B cell (primary cell): ENCODE data around the gene LAMP2. TPM values are rescaled to one million over a fixed set of nuclear protein-coding genes. Genes with fewer than 3 reads are reported as not detected.
A peak's percentile ranks its signal among the peaks of the same experiment; 100 is the strongest.
"Not testable (repeated sequence)": the region's sequence is repeated elsewhere in the genome, so short reads cannot be mapped to it uniquely, and the experiment has no call there.

Experiments used
- ATAC-seq: fragments of 200-7000 bp; cut with Tn5 transposase; one replicate; pipeline ENCODE4 v1.10.0; 2021; ENCODE audit warnings: low read depth, mild to moderate bottlenecking, moderate number of reproducible peaks, moderate library complexity
- CTCF ChIA-PET: fragments of 350-600 bp; sonication (Branson Sonifier 250); formaldehyde crosslinking; loops from one replicate; lab custom pipeline; 2021; ENCODE audit warnings: antibody characterized with exemption, inconsistent platforms; lab: Charles Lee
- POLR2A ChIA-PET: fragments of 350-600 bp; sonication (Branson Sonifier 250); formaldehyde crosslinking; loops from one replicate; lab custom pipeline; 2021; ENCODE audit warnings: antibody characterized with exemption; lab: Charles Lee
- DNase-seq: peaks from one replicate; pipeline ENCODE4 v3.0.0; 2013
- H2AFZ ChIP-seq: 2 replicates; pipeline ENCODE4 v1.6.1; 2012; ENCODE audit warnings: mild to moderate bottlenecking, low read depth, low read length; ENCODE audit not compliant: insufficient read depth, poor library complexity, severe bottlenecking
- H3K27ac ChIP-seq, 2 donors: 1 replicate in 1 of 2; 2 replicates in 1 of 2; pipeline ENCODE4 v1.5.1; 2012 to 2013; ENCODE audit warnings: low read length in 2 of 2, mild to moderate bottlenecking in 2 of 2, moderate library complexity in 1 of 2
- H3K27me3 ChIP-seq, 4 experiments: fragments of 200-600 bp in 1 of 4; sonication (generic) in 1 of 4; replicated peaks in 1 of 4; 1 replicate in 2 of 4; 2 replicates in 2 of 4; pipeline versions ENCODE4 v1.6.1 to v1.7.0; 2013 to 2016; ENCODE audit warnings: low read length in 3 of 4, mild to moderate bottlenecking in 2 of 4, mixed read lengths in 1 of 4, moderate library complexity in 1 of 4; ENCODE audit not compliant: insufficient read depth in 4 of 4, control insufficient read depth in 3 of 4; ENCODE audit errors: control extremely low read depth in 1 of 4
- H3K36me3 ChIP-seq, 2 experiments: replicated peaks in 1 of 2; 1 replicate in 1 of 2; 2 replicates in 1 of 2; pipeline versions ENCODE4 v1.6.1 to v1.7.1; 2013; ENCODE audit warnings: low read length in 1 of 2; ENCODE audit not compliant: insufficient read depth in 2 of 2, control insufficient read depth in 1 of 2; ENCODE audit errors: control extremely low read depth in 1 of 2, extremely low read depth in 1 of 2
- H3K4me1 ChIP-seq, 2 donors: fragments of 200-600 bp in 1 of 2; sonication (generic) in 1 of 2; 1 replicate in 1 of 2; 2 replicates in 1 of 2; pipeline versions ENCODE4 v1.5.1 to v1.6.1; 2013 to 2017; ENCODE audit warnings: low read length in 2 of 2; ENCODE audit not compliant: control insufficient read depth in 2 of 2, insufficient read depth in 2 of 2
- H3K4me2 ChIP-seq: replicated peaks from 2 replicates; pipeline ENCODE3; 2012; ENCODE audit warnings: mild to moderate bottlenecking, low read depth, low read length; ENCODE audit not compliant: poor library complexity, severe bottlenecking
- H3K4me3 ChIP-seq, 5 experiments: fragments of 200-600 bp in 1 of 5; sonication (generic) in 1 of 5; 1 replicate in 3 of 5; 2 replicates in 2 of 5; pipeline versions ENCODE4 v1.5.1 to v1.7.0; 2011 to 2016; ENCODE audit warnings: low read length in 4 of 5, mild to moderate bottlenecking in 4 of 5, low read depth in 2 of 5, control low read depth in 1 of 5, moderate library complexity in 1 of 5; ENCODE audit not compliant: insufficient read depth in 1 of 5; ENCODE audit errors: control extremely low read depth in 1 of 5, extremely low read depth in 1 of 5
- H3K79me2 ChIP-seq: fragments of 200-600 bp; sonication (generic); one replicate; pipeline ENCODE4 v1.6.0; 2016; ENCODE audit warnings: low read length; ENCODE audit not compliant: control insufficient read depth, insufficient read depth
- H3K9ac ChIP-seq: fragments of 200-600 bp; sonication (generic); 2 replicates; pipeline ENCODE4 v1.6.1; 2017; ENCODE audit warnings: mild to moderate bottlenecking, low read length, moderate library complexity
- H3K9me3 ChIP-seq, 3 donors: one replicate each; pipeline versions ENCODE4 v1.6.1 to v1.7.1; 2013; ENCODE audit warnings: low read length in 2 of 3; ENCODE audit not compliant: control insufficient read depth in 2 of 3, insufficient read depth in 1 of 3; ENCODE audit errors: control extremely low read depth in 1 of 3
- H4K20me1 ChIP-seq: 2 replicates; pipeline ENCODE4 v1.6.0; 2012; ENCODE audit warnings: mild to moderate bottlenecking, low read length; ENCODE audit not compliant: insufficient read depth, control insufficient read depth, poor library complexity, severe bottlenecking
- H3K27ac Mint-ChIP-seq: one replicate; pipeline ENCODE4 v1.8.0; 2021; ENCODE audit warnings: mixed read lengths
- H3K27me3 Mint-ChIP-seq: one replicate; pipeline ENCODE4 v1.8.0; 2021; ENCODE audit warnings: mixed read lengths
- H3K4me1 Mint-ChIP-seq: one replicate; pipeline ENCODE4 v1.8.0; 2021; ENCODE audit warnings: mixed read lengths
- H3K4me3 Mint-ChIP-seq: one replicate; pipeline ENCODE4 v1.8.0; 2021; ENCODE audit warnings: mixed read lengths
- H3K9me3 Mint-ChIP-seq: one replicate; pipeline ENCODE4 v1.8.0; 2022; ENCODE audit warnings: mixed read lengths; ENCODE audit not compliant: insufficient read depth
- EZH2 ChIP-seq: IDR thresholded peaks from 2 replicates; pipeline ENCODE4 v1.6.1; 2012; ENCODE audit warnings: borderline replicate concordance, low read depth, mild to moderate bottlenecking, moderate library complexity, low read length; ENCODE audit not compliant: insufficient read depth, poor library complexity, severe bottlenecking
- WGBS: methylation state at CpG from one replicate; pipeline ENCODE4 v1.1.5; 2013; ENCODE audit warnings: missing lambda C conversion rate; ENCODE audit not compliant: insufficient coverage; 5-methylcytosine and 5-hydroxymethylcytosine counted together
- intact Hi-C: fragments of 100-400 bp; cut with micrococcal nuclease; formaldehyde crosslinking; loops from one replicate; pipeline ENCODE4 v1.10.0; 2022
- polyA plus RNA-seq: library from polyadenylated mRNA; depleted of rRNA; stranded (reverse); fragments of >200 nt; gene quantifications from 2 replicates; pipeline ENCODE4 v1.2.3, GENCODE V29; 2012
- total RNA-seq, 2 donors: library from RNA; stranded (reverse); fragments of 120-200 nt in 1 of 2; gene quantifications; 1 replicate in 1 of 2; 2 replicates in 1 of 2; pipeline versions ENCODE4 v1.2.3 to v1.2.4, GENCODE V29; 2013 to 2022
- TF ChIP-seq, protein P1 (sequence below): fragments of 200-600 bp; IDR thresholded peaks from one replicate; pipeline ENCODE4 v1.8.0; 2022; ENCODE audit warnings: antibody characterized with exemption, mild to moderate bottlenecking

The LAMP2 gene
- total and polyA plus RNA-seq, 2 donors (not counting 1 experiment from before 2014, with no cell fraction given), result 11.2 to 37.1 TPM

DNA sequence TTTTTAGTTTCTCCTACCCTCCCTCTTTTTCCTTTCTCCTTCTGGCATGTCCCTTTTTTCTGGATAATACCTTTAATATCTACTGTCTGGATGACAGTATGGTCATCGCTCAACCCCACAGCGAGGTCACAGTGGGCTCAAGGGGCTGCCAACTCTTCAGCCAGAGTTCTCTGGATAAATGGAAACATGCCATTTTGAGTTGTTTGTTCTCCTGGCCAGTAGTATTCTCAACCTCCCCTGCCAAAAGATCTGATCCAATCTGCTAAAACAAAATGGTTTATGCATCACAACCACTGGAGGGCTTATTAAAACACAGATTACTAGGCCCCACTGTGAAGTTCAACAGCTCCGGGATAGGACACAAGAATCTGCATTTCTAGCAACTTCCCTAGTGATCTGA lies 5.0 kb upstream of the LAMP2 start:
- Histone ChIP-seq H3K27me3 (no peaks in the 10 kb centered on the region), H3K79me2 (peaks cover 1% of the 10 kb centered on the region), H3K36me3 (no peaks in the 10 kb centered on the region), H3K27ac (no peak overlapping the region), H3K4me3 (no peak overlapping the region), H3K9ac (no peak overlapping the region), H3K4me2 (no peak overlapping the region), H2AFZ (no peak overlapping the region), H3K9me3 (no peaks in the 10 kb centered on the region), H3K4me1 (no peaks in the 10 kb centered on the region), H4K20me1 (no peaks in the 10 kb centered on the region)
- no peak for TF ChIP-seq EZH2
- TF ChIP-seq, protein P1, sequence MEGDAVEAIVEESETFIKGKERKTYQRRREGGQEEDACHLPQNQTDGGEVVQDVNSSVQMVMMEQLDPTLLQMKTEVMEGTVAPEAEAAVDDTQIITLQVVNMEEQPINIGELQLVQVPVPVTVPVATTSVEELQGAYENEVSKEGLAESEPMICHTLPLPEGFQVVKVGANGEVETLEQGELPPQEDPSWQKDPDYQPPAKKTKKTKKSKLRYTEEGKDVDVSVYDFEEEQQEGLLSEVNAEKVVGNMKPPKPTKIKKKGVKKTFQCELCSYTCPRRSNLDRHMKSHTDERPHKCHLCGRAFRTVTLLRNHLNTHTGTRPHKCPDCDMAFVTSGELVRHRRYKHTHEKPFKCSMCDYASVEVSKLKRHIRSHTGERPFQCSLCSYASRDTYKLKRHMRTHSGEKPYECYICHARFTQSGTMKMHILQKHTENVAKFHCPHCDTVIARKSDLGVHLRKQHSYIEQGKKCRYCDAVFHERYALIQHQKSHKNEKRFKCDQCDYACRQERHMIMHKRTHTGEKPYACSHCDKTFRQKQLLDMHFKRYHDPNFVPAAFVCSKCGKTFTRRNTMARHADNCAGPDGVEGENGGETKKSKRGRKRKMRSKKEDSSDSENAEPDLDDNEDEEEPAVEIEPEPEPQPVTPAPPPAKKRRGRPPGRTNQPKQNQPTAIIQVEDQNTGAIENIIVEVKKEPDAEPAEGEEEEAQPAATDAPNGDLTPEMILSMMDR, result no peak
- no peak for ATAC-seq
- DNase-seq, result no peak
- Mint-ChIP-seq H3K27ac (no peak overlapping the region), H3K9me3 (no peaks in the 10 kb centered on the region), H3K4me3 (no peak overlapping the region), H3K27me3 (no peaks in the 10 kb centered on the region), H3K4me1 (peaks cover 3% of the 10 kb centered on the region)
- CTCF ChIA-PET, result interaction anchor here (1.2 to 2.6 kb wide), 3 partner anchors 13 to 165 kb away, joined by 3 to 11 read pairs (median 4); no protein-coding TSS in a partner anchor
- WGBS, result no CpG with 5 or more reads among the region's 3 CpGs
- POLR2A ChIA-PET, result no interaction called here
- intact Hi-C loops, result loop anchor here (10.0 kb wide), 1 partner anchor 169 kb away; no protein-coding TSS in a partner anchor

DNA sequence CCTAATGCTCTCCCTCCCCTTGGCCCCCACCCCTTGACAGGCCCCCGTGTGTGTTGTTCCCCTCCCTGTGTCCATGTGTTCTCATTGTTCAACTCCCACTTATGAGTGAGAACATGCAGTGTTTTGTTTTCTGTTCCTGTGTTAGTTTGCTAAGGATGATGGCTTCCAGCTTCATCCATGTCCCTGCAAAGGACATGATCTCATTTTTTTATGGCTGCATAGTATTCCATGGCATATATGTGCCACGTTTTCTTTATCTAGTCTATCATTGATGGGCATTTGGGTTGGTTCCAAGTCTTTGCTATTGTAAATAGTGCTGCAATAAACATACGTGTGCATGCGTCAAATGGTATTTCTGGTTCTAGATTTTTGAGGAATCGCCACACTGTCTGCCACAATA lies 561 bp upstream of the LAMP2 start:
- H3K9me3 ChIP-seq, H3K27ac ChIP-seq, H3K27me3 Mint-ChIP-seq, H3K4me2 ChIP-seq, H3K9me3 Mint-ChIP-seq, H3K27ac Mint-ChIP-seq, DNase-seq, H3K36me3 ChIP-seq, H4K20me1 ChIP-seq, H2AFZ ChIP-seq, H3K27me3 ChIP-seq, H3K9ac ChIP-seq, ATAC-seq: not testable (repeated sequence)
- peaks cover 7 to 11% of the 10 kb centered on the region in 2 donors for H3K4me1 ChIP-seq
- peaks cover 27% of the 10 kb centered on the region for H3K79me2 ChIP-seq
- H3K4me3 ChIP-seq, result peak overlapping the region in 1 of 5 experiments; percentile 62
- intact Hi-C loops, result loop anchor here (1.0 to 10.0 kb wide), 3 partner anchors 16 to 219 kb away; partner anchors contain the start of gene ZBTB33
- no CpG with 5 or more reads among the region's 5 CpGs for WGBS
- POLR2A ChIA-PET, result interaction anchor here (1.4 kb wide), 1 partner anchor 17 kb away, joined by 4 read pairs; no protein-coding TSS in a partner anchor
- peak overlapping the region; percentile 84 for H3K4me3 Mint-ChIP-seq
- CTCF ChIA-PET, result interaction anchor here (1.7 kb wide), 1 partner anchor 17 kb away, joined by 5 read pairs; no protein-coding TSS in a partner anchor
- peaks cover 24% of the 10 kb centered on the region for H3K4me1 Mint-ChIP-seq
